Measurements from ENCODE around the gene PCNX2.

The PCNX2 gene

DNA sequence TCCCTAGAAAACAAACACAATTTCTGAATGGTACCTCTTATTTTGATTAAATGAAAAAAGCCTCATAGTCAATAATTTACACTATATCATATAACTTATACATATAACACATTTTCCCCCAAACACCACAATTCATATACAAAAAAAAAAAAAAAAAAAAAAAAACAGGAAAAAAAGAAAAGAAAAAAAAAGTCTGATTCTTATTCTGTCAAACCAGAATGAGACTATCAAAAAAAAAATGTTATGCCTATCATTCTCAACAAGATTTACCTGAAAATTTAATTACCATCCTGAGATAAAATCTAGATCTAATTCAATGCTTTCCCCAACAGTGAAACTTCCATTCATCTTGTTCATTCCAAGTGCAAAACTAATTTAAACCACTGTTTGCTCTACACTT lies 86.8 kb downstream of the PCNX2 start (continued):
- TF ChIP-seq ZFP30 (CRISPR knock-in tag; IDR thresholded peaks at IDR 0.05): no peak
- no peak for TF ChIP-seq TCF4 (CRISPR knock-in tag; IDR thresholded peaks at IDR 0.05; ENCODE audit: borderline replicate concordance)
- TF ChIP-seq OSR1 (CRISPR knock-in tag; IDR thresholded peaks at IDR 0.05): no peak
- TF ChIP-seq CSDC2 (CRISPR knock-in tag; IDR thresholded peaks at IDR 0.05): no peak
- no peak for TF ChIP-seq RARB (CRISPR knock-in tag; IDR thresholded peaks at IDR 0.05)
- TF ChIP-seq BACH2 (CRISPR knock-in tag; IDR thresholded peaks at IDR 0.05; ENCODE audit: borderline replicate concordance): no peak

DNA sequence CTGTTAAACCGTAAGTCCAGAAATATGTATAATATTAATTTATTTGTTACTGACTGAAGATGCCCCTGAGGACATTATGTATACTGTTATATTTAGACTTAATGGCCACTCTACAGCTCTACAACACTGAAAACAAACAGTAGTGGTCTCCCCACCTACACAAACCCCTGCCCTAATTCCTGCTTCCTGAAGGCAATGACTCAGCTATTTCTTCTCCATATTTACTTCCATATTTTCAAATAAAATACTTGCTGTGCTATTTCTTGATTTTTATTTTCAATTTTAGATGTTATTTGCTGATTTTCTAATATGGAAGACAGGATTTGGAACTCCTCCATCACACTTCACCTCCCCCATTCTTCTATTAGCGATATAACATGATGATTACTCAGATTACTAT lies 97.6 kb downstream of the PCNX2 start:
- no peak for TF ChIP-seq ZFP30 (CRISPR knock-in tag; IDR thresholded peaks at IDR 0.05)
- TF ChIP-seq OSR1 (CRISPR knock-in tag; IDR thresholded peaks at IDR 0.05): no peak
- TF ChIP-seq CSDC2 (CRISPR knock-in tag; IDR thresholded peaks at IDR 0.05): no peak
- no peak for TF ChIP-seq ARNTL (CRISPR knock-in tag; IDR thresholded peaks at IDR 0.05; ENCODE audit: borderline replicate concordance, low read depth)
- TF ChIP-seq GLIS3 (CRISPR knock-in tag; IDR thresholded peaks at IDR 0.05): no peak
- TF ChIP-seq, protein P1, sequence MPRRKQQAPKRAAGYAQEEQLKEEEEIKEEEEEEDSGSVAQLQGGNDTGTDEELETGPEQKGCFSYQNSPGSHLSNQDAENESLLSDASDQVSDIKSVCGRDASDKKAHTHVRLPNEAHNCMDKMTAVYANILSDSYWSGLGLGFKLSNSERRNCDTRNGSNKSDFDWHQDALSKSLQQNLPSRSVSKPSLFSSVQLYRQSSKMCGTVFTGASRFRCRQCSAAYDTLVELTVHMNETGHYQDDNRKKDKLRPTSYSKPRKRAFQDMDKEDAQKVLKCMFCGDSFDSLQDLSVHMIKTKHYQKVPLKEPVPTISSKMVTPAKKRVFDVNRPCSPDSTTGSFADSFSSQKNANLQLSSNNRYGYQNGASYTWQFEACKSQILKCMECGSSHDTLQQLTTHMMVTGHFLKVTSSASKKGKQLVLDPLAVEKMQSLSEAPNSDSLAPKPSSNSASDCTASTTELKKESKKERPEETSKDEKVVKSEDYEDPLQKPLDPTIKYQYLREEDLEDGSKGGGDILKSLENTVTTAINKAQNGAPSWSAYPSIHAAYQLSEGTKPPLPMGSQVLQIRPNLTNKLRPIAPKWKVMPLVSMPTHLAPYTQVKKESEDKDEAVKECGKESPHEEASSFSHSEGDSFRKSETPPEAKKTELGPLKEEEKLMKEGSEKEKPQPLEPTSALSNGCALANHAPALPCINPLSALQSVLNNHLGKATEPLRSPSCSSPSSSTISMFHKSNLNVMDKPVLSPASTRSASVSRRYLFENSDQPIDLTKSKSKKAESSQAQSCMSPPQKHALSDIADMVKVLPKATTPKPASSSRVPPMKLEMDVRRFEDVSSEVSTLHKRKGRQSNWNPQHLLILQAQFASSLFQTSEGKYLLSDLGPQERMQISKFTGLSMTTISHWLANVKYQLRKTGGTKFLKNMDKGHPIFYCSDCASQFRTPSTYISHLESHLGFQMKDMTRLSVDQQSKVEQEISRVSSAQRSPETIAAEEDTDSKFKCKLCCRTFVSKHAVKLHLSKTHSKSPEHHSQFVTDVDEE (CRISPR knock-in tag; IDR thresholded peaks at IDR 0.05): no peak
- TF ChIP-seq ZFP3 (CRISPR knock-in tag; IDR thresholded peaks at IDR 0.05): no peak
- TF ChIP-seq, protein P2, sequence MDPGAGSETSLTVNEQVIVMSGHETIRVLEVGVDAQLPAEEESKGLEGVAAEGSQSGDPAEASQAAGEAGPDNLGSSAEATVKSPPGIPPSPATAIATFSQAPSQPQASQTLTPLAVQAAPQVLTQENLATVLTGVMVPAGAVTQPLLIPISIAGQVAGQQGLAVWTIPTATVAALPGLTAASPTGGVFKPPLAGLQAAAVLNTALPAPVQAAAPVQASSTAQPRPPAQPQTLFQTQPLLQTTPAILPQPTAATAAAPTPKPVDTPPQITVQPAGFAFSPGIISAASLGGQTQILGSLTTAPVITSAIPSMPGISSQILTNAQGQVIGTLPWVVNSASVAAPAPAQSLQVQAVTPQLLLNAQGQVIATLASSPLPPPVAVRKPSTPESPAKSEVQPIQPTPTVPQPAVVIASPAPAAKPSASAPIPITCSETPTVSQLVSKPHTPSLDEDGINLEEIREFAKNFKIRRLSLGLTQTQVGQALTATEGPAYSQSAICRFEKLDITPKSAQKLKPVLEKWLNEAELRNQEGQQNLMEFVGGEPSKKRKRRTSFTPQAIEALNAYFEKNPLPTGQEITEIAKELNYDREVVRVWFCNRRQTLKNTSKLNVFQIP (CRISPR knock-in tag; IDR thresholded peaks at IDR 0.05; ENCODE audit: borderline replicate concordance, low read depth): no peak
- TF ChIP-seq ZNF565 (CRISPR knock-in tag; conservative IDR thresholded peaks at IDR 0.05; ENCODE audit: low read depth): no peak
- no peak for TF ChIP-seq TCF4 (CRISPR knock-in tag; IDR thresholded peaks at IDR 0.05; ENCODE audit: borderline replicate concordance)
- no peak for TF ChIP-seq PPARA (CRISPR knock-in tag; IDR thresholded peaks at IDR 0.05; ENCODE audit: borderline replicate concordance)
- TF ChIP-seq RARB (CRISPR knock-in tag; IDR thresholded peaks at IDR 0.05): no peak
- no peak for TF ChIP-seq SNAI2 (CRISPR knock-in tag; IDR thresholded peaks at IDR 0.05)
- TF ChIP-seq, protein P3, sequence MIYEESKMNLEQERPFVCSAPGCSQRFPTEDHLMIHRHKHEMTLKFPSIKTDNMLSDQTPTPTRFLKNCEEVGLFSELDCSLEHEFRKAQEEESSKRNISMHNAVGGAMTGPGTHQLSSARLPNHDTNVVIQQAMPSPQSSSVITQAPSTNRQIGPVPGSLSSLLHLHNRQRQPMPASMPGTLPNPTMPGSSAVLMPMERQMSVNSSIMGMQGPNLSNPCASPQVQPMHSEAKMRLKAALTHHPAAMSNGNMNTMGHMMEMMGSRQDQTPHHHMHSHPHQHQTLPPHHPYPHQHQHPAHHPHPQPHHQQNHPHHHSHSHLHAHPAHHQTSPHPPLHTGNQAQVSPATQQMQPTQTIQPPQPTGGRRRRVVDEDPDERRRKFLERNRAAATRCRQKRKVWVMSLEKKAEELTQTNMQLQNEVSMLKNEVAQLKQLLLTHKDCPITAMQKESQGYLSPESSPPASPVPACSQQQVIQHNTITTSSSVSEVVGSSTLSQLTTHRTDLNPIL (CRISPR knock-in tag; IDR thresholded peaks at IDR 0.05; ENCODE audit: low read depth): no peak
- no peak for TF ChIP-seq ZNF8 (CRISPR knock-in tag; IDR thresholded peaks at IDR 0.05)
- no peak for ATAC-seq

DNA sequence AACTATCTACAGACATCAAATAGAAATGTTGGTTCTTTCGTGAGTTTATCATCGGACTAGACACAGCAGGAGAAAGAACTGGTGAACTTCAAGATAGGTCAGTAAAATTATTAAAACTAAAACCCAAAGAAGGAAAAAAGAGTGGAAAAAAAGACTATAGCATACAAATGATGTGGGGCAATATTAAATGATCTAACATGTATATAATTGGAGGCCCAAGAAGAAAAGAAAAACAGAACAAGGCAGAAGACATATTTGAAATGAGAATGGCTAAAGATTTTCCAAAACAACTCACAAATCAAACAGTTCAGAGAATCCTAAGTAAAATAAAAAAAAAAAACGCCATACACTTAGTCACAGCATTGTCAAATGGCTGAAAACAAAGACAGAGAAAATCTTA lies 101.8 kb downstream of the PCNX2 start:
- no peak for ATAC-seq
- TF ChIP-seq, protein P1 (CRISPR knock-in tag; IDR thresholded peaks at IDR 0.05): no peak
- TF ChIP-seq, protein P3 (CRISPR knock-in tag; IDR thresholded peaks at IDR 0.05; ENCODE audit: low read depth): no peak
- TF ChIP-seq ZNF565 (CRISPR knock-in tag; conservative IDR thresholded peaks at IDR 0.05; ENCODE audit: low read depth) (no peak), SNAI2 (CRISPR knock-in tag; IDR thresholded peaks at IDR 0.05) (no peak), ZNF70 (CRISPR knock-in tag; IDR thresholded peaks at IDR 0.05) (no peak), ZNF8 (CRISPR knock-in tag; IDR thresholded peaks at IDR 0.05) (no peak), ESRRG (CRISPR knock-in tag; IDR thresholded peaks at IDR 0.05) (no peak)
- TF ChIP-seq, protein P2 (CRISPR knock-in tag; IDR thresholded peaks at IDR 0.05; ENCODE audit: borderline replicate concordance, low read depth): no peak
- TF ChIP-seq, protein P4, sequence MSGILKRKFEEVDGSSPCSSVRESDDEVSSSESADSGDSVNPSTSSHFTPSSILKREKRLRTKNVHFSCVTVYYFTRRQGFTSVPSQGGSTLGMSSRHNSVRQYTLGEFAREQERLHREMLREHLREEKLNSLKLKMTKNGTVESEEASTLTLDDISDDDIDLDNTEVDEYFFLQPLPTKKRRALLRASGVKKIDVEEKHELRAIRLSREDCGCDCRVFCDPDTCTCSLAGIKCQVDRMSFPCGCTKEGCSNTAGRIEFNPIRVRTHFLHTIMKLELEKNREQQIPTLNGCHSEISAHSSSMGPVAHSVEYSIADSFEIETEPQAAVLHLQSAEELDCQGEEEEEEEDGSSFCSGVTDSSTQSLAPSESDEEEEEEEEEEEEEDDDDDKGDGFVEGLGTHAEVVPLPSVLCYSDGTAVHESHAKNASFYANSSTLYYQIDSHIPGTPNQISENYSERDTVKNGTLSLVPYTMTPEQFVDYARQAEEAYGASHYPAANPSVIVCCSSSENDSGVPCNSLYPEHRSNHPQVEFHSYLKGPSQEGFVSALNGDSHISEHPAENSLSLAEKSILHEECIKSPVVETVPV (CRISPR knock-in tag; IDR thresholded peaks at IDR 0.05): no peak
